Dermis lymphatic vessel endothelial cell (primary cell): ENCODE measurements around the gene SLC2A10. TPM values are rescaled to one million over a fixed set of nuclear protein-coding genes. Genes with fewer than 3 reads are reported as not detected.

Experiments
- total RNA-seq: library from RNA; depleted of rRNA; stranded (reverse); fragments of >200 nt; gene quantifications from 2 replicates; pipeline ENCODE4 v1.2.1, GENCODE V29; 2014

SLC2A10 gene
- total RNA-seq, result 6.9 and 7.6 TPM in 2 replicates

GRCh38 chr20:46709459-46710152, at the start of gene SLC2A10:
Gene SLC2A10, plus strand, starts transcription at chr20:46709649. Its CDS starts 88 bp downstream, at chr20:46709737.

GRCh38 chr20:46689082-46689753, 20.2 kb upstream of the SLC2A10 start, which contains the start of gene TP53RK:
Gene TP53RK, minus strand, starts transcription at chr20:46689444. Its CDS starts 30 bp downstream, at chr20:46689414.

Other genes with a start within 250 kb of the SLC2A10 start
- gene ZNF334, start 196.1 kb upstream of the SLC2A10 start, total RNA-seq, result 0.22 and 0.34 TPM in 2 replicates
- gene OCSTAMP, start 159.0 kb upstream of the SLC2A10 start, total RNA-seq, result not detected in 2 replicates
- under 0.01 and 0.09 TPM in 2 replicates for gene SLC13A3, start 58.2 kb upstream of the SLC2A10 start, total RNA-seq
- gene TP53RK, start 20.2 kb upstream of the SLC2A10 start, total RNA-seq, result 9.2 and 11.6 TPM in 2 replicates
- gene EYA2, start 185.2 kb downstream of the SLC2A10 start, total RNA-seq, result 0.11 TPM in 1 of 2 replicates, not detected in the other